K562 (cell line): ENCODE results near the gene FTO. TPM values are rescaled to one million over a fixed set of nuclear protein-coding genes. Genes with fewer than 3 reads are reported as not detected.

ENCODE experiments used
- ATAC-seq: fragments of 200-7000 bp; cut with Tn5 transposase; 3 replicates; pipeline ENCODE4 v1.9.1; 2020; ENCODE audit warnings: moderate library complexity
- BruUV-seq: library from RNA; stranded (reverse); fragments of 400-500 nt; replicated peaks from 2 replicates; lab custom pipeline; 2021; lab: Mats Ljungman, UMichigan
- CTCF ChIA-PET: fragments of 300-600 bp; formaldehyde crosslinking; extraction: SDS; loops from one replicate; lab custom pipeline; 2021; ENCODE audit warnings: low intra/inter-chr PET ratio; lab: Yijun Ruan, JAX
- POLR2A ChIA-PET: fragments of 300-600, 350-650 bp; sonication (Branson Sonifier 250); formaldehyde crosslinking; extraction: SDS; loops from one replicate; lab custom pipeline; 2021; ENCODE audit warnings: antibody characterized with exemption, inconsistent platforms; lab: Yijun Ruan, JAX
- DNase-seq, 4 experiments: peaks; one replicate each; pipeline versions ENCODE4 v3.0.0 to v3.0.0-alpha.2; 2011 to 2018; ENCODE audit warnings: low spot score in 3 of 4, mixed read lengths in 3 of 4; ENCODE audit errors: extremely low read depth in 1 of 4
- FAIRE-seq: peaks from 2 replicates; lab custom pipeline; 2011; peaks lifted over from hg19 to GRCh38; lab: Jason Lieb, UNC
- H2AFZ ChIP-seq: 2 replicates; pipeline ENCODE4 v1.6.0; 2011; ENCODE audit warnings: low read depth, low read length, control low read depth, inconsistent platforms
- H3K27ac ChIP-seq: fragments of 200-600 bp; 3 replicates; pipeline ENCODE4 v1.8.0; 2011; ENCODE audit warnings: low read depth, mild to moderate bottlenecking, control low read depth, inconsistent platforms, low read length, moderate library complexity, mixed read lengths; ENCODE audit errors: extremely low read depth
- H3K27me3 ChIP-seq, 2 experiments: fragments of 300-600 bp in 1 of 2; 2 replicates in 1 of 2; 3 replicates in 1 of 2; pipeline versions ENCODE4 v1.6.0 to v1.8.0; 2011; ENCODE audit warnings: inconsistent platforms in 2 of 2, low read length in 2 of 2, mild to moderate bottlenecking in 1 of 2, mixed read lengths in 1 of 2, moderate library complexity in 1 of 2; ENCODE audit not compliant: control insufficient read depth in 2 of 2, insufficient read depth in 2 of 2
- H3K36me3 ChIP-seq: fragments of 300-600 bp; 3 replicates; pipeline ENCODE4 v1.8.0; 2011; ENCODE audit warnings: mild to moderate bottlenecking, low read length, inconsistent platforms; ENCODE audit not compliant: control insufficient read depth, insufficient read depth
- H3K4me1 ChIP-seq, 2 experiments: fragments of 200-600 bp in 1 of 2; replicated peaks in 1 of 2; 2 replicates in 1 of 2; 3 replicates in 1 of 2; pipeline versions ENCODE4 v1.5.1 to v1.8.0; 2011; ENCODE audit warnings: inconsistent platforms in 2 of 2, low read length in 2 of 2, mild to moderate bottlenecking in 1 of 2, mixed read lengths in 1 of 2, moderate library complexity in 1 of 2; ENCODE audit not compliant: control insufficient read depth in 2 of 2, insufficient read depth in 2 of 2
- H3K4me2 ChIP-seq: 2 replicates; pipeline ENCODE4 v1.6.1; 2011; ENCODE audit warnings: low read length, control low read depth, inconsistent platforms, mixed read lengths; ENCODE audit not compliant: insufficient read depth
- H3K4me3 ChIP-seq: fragments of 200-600 bp; sonication (generic), shearing (Covaris generic); 2 replicates; pipeline ENCODE4 v1.5.1; 2016; ENCODE audit warnings: control low read depth, inconsistent platforms
- H3K79me2 ChIP-seq: fragments of 200-600 bp; 3 replicates; pipeline ENCODE4 v1.8.0; 2011; ENCODE audit warnings: low read length, inconsistent platforms; ENCODE audit not compliant: control insufficient read depth, insufficient read depth
- H3K9ac ChIP-seq, 2 experiments: 2 replicates each; pipeline versions ENCODE4 v1.6.0 to v1.6.1; 2011; ENCODE audit warnings: low read depth in 2 of 2, low read length in 2 of 2, control low read depth in 1 of 2, inconsistent platforms in 1 of 2, mild to moderate bottlenecking in 1 of 2, mixed read lengths in 1 of 2; ENCODE audit not compliant: insufficient read depth in 1 of 2
- H3K9me1 ChIP-seq: one replicate; pipeline ENCODE4 v1.6.0; 2011; ENCODE audit warnings: inconsistent platforms, mild to moderate bottlenecking, low read length, moderate library complexity; ENCODE audit not compliant: control insufficient read depth, insufficient read depth
- H3K9me3 ChIP-seq: replicated peaks from 2 replicates; pipeline ENCODE4 v1.5.1; 2011; ENCODE audit warnings: low read depth, low read length, inconsistent platforms; ENCODE audit not compliant: control insufficient read depth, insufficient read depth
- H4K20me1 ChIP-seq: replicated peaks from 2 replicates; pipeline ENCODE4 v1.6.1; 2011; ENCODE audit warnings: low read length, inconsistent platforms, mixed read lengths; ENCODE audit not compliant: control insufficient read depth, insufficient read depth
- CHCHD3 ChIP-seq: fragments of 250-450 bp; sonication (Bioruptor Pico); IDR thresholded peaks from 2 replicates; pipeline ENCODE4 v2.1.2; 2022; ENCODE audit warnings: mild to moderate bottlenecking
- FUS ChIP-seq: fragments of 200-400 bp; formaldehyde crosslinking; optimal IDR thresholded peaks from 2 replicates; pipeline ENCODE3; 2017; ENCODE audit warnings: low read depth, low read length
- ILF3 ChIP-seq: fragments of 450-650 bp; IDR thresholded peaks from 2 replicates; pipeline ENCODE4 v1.6.1; 2018; ENCODE audit warnings: antibody characterized with exemption, mild to moderate bottlenecking, moderate library complexity, borderline replicate concordance
- PTTG1 ChIP-seq: fragments of 450-650 bp; IDR thresholded peaks from 2 replicates; pipeline ENCODE4 v1.6.1; 2016; ENCODE audit warnings: low read depth, mild to moderate bottlenecking, missing genetic modification characterization, missing compliant biosample characterization
- RBM15 ChIP-seq: fragments of 200-400 bp; formaldehyde crosslinking; IDR thresholded peaks from 2 replicates; pipeline ENCODE4 v1.6.1; 2018; ENCODE audit warnings: mild to moderate bottlenecking, low read length, moderate library complexity; ENCODE audit not compliant: insufficient read depth
- RBM39 ChIP-seq: fragments of 200-400 bp; formaldehyde crosslinking; optimal IDR thresholded peaks from 2 replicates; pipeline ENCODE3; 2018; ENCODE audit warnings: low read depth, low read length
- TCF7 ChIP-seq: sonication (generic); IDR thresholded peaks from 2 replicates; pipeline ENCODE4 v1.6.1; 2016; ENCODE audit warnings: antibody characterized with exemption, borderline replicate concordance
- TGIF2 ChIP-seq: sonication (generic); formaldehyde crosslinking; IDR thresholded peaks from 2 replicates; pipeline ENCODE4 v1.8.1; 2022; ENCODE audit warnings: mild to moderate bottlenecking, missing genetic modification reagents, moderate library complexity
- TRIM24 ChIP-seq, 2 experiments: fragments of 450-650 bp; IDR thresholded peaks; 2 replicates each; pipeline ENCODE4 v1.6.1; 2016
- WGBS: fragments of 100-300 bp; shearing (Covaris generic); methylation state at CpG from one replicate; pipeline ENCODE4 v1.1.6; 2016; ENCODE audit warnings: low coverage, mixed read lengths; ENCODE audit not compliant: insufficient coverage; ENCODE audit errors: missing lambda C conversion rate; 5-methylcytosine and 5-hydroxymethylcytosine counted together
- in situ Hi-C: fragments of 300-500 bp; cut with MboI; formaldehyde crosslinking; loops from 4 replicates; pipeline ENCODE4 v1.15.0; 2018; ENCODE audit warnings: inconsistent platforms, mixed read lengths
- intact Hi-C: fragments of 100-400 bp; cut with micrococcal nuclease; formaldehyde crosslinking; loops from 2 replicates; pipeline ENCODE4 v1.14.2; 2022
- polyA plus RNA-seq, 8 experiments: library from polyadenylated mRNA; depleted of rRNA in 4 of 8; stranded (reverse) in 5 of 8; unstranded in 3 of 8; fragments of >200 nt; fragmentation: Nextera tagmentation in 2 of 8; fragmentation: Illumina TruSeq in 1 of 8; extraction: Ambion mirVana in 2 of 8; extraction: Trizol in 1 of 8; gene quantifications; 2 replicates each; pipeline versions ENCODE4 v1.2.1 to v1.2.3, GENCODE V29; 2011 to 2014; ENCODE audit warnings: inconsistent platforms in 1 of 8, missing spikeins in 1 of 8
- total RNA-seq, 7 experiments: library from RNA; depleted of rRNA in 6 of 7; stranded (reverse); fragments of >200 nt in 6 of 7; fragmentation: Illumina TruSeq in 2 of 7; extraction: Trizol in 2 of 7; gene quantifications; 2 replicates each; pipeline versions ENCODE4 v1.2.1 to v1.2.3, GENCODE V29; 2011 to 2021; ENCODE audit warnings: low replicate concordance in 1 of 7
- TF ChIP-seq, protein P1 (sequence below): sonication (generic); formaldehyde crosslinking; IDR thresholded peaks from 2 replicates; pipeline ENCODE4 v1.8.0; 2022; ENCODE audit warnings: mild to moderate bottlenecking, missing genetic modification reagents, borderline replicate concordance
- TF ChIP-seq, protein P2 (sequence below): IDR thresholded peaks from 2 replicates; pipeline ENCODE4 v1.6.1; 2011; ENCODE audit warnings: borderline replicate concordance, low read depth, mild to moderate bottlenecking, moderate library complexity, low read length; ENCODE audit not compliant: insufficient read depth, poor library complexity, severe bottlenecking

Gene FTO
- total and polyA plus RNA-seq, 9 of the 15 experiments (the other 6 are each of a cell fraction or from before 2014, with no cell fraction given): 11.3 to 27.7 (median 25.5) TPM

DNA sequence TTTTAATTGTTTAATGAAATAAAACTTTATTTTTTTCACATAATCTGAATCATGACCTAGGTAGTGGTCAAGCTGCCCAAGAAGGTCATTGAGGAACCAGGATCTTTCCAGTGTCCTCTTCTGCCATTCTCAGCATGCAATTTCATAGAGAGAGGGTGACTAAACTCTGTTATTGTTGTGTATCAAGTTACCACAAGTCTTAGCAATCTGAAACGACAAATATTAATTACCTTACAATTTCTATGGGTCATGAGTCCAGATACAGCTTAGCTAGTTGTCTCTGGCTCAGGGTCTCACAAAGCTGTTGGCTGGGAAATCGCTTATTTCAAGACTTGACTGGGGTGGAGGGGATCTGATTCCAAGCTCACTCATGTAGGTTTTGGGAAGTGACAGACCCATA is 37.6 kb downstream of the FTO start:
- no peak overlapping the region for H3K27ac ChIP-seq
- POLR2A ChIA-PET: interaction anchor here (0.6 to 0.8 kb wide), 2 partner anchors 463 to 1133 kb away, joined by 3 read pairs; no protein-coding TSS in a partner anchor

DNA sequence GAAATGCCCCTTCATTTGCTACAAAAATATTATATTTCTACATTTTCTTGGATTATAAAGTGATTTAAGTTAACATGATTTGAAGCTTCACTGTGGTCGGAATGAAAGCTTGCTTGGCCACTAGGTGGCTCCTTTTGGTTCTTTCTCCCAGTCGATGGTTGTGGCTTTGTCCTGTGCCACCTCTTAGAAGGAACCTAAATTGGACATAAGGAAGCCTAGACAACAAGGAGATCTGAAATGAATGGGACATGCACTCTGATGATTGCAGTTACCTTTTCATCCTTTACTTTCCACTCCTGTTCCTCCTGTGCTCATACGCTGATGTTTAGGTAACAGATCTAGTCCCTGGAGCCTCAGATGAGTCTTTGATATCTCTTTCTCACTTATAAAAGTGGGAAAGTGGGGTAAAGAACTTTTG is 39.2 kb downstream of the FTO start:
- Histone ChIP-seq H3K9ac (no peak overlapping the region), H3K4me3 (no peak overlapping the region), H3K27ac (no peak overlapping the region), H3K36me3 (no peaks in the 10 kb centered on the region), H3K4me1 (peaks cover 0 to 3% of the 10 kb centered on the region in 2 experiments; a peak in 1 of 5 replicates), H3K9me3 (no peaks in the 10 kb centered on the region), H3K9me1 (no peaks in the 10 kb centered on the region), H3K4me2 (no peak overlapping the region), H2AFZ (no peak overlapping the region), H3K27me3 (no peaks in the 10 kb centered on the region), H4K20me1 (no peaks in the 10 kb centered on the region), H3K79me2 (no peaks in the 10 kb centered on the region)
- intact Hi-C loops (no loop called here), in situ Hi-C loops (no loop called here)
- DNase-seq: peak in 3 of 4 experiments; percentile 25 to 52 (median 35)
- no TSS peak for BruUV-seq
- WGBS: 41% methylated on average over 3 of the region's 3 CpGs
- peak; percentile 79 for ATAC-seq
- CTCF ChIA-PET: interaction anchor here (0.8 kb wide), 1 partner anchor 1214 kb away, joined by 7 read pairs; no protein-coding TSS in a partner anchor
- POLR2A ChIA-PET: interaction anchor here (0.8 kb wide), 1 partner anchor 13 kb away, joined by 3 read pairs; no protein-coding TSS in a partner anchor
- FAIRE-seq: peak; percentile 78
- TF ChIP-seq, protein P1, sequence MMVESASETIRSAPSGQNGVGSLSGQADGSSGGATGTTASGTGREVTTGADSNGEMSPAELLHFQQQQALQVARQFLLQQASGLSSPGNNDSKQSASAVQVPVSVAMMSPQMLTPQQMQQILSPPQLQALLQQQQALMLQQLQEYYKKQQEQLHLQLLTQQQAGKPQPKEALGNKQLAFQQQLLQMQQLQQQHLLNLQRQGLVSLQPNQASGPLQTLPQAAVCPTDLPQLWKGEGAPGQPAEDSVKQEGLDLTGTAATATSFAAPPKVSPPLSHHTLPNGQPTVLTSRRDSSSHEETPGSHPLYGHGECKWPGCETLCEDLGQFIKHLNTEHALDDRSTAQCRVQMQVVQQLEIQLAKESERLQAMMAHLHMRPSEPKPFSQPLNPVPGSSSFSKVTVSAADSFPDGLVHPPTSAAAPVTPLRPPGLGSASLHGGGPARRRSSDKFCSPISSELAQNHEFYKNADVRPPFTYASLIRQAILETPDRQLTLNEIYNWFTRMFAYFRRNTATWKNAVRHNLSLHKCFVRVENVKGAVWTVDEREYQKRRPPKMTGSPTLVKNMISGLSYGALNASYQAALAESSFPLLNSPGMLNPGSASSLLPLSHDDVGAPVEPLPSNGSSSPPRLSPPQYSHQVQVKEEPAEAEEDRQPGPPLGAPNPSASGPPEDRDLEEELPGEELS (CRISPR knock-in tag): no peak
- TF ChIP-seq TRIM24 (IDR thresholded peaks at IDR 0.05): peak in 1 of 2 experiments; percentile 25; a peak in 1 of 4 replicates
- TF ChIP-seq, protein P2, sequence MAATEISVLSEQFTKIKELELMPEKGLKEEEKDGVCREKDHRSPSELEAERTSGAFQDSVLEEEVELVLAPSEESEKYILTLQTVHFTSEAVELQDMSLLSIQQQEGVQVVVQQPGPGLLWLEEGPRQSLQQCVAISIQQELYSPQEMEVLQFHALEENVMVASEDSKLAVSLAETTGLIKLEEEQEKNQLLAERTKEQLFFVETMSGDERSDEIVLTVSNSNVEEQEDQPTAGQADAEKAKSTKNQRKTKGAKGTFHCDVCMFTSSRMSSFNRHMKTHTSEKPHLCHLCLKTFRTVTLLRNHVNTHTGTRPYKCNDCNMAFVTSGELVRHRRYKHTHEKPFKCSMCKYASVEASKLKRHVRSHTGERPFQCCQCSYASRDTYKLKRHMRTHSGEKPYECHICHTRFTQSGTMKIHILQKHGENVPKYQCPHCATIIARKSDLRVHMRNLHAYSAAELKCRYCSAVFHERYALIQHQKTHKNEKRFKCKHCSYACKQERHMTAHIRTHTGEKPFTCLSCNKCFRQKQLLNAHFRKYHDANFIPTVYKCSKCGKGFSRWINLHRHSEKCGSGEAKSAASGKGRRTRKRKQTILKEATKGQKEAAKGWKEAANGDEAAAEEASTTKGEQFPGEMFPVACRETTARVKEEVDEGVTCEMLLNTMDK: peak; percentile 21

More for the DNA sequence above, 37.6 kb downstream of the FTO start:
- Histone ChIP-seq H3K4me3 (no peak overlapping the region), H3K9me3 (no peaks in the 10 kb centered on the region), H3K9me1 (no peaks in the 10 kb centered on the region), H2AFZ (no peak overlapping the region), H3K9ac (no peak overlapping the region), H3K4me1 (peaks cover 0 to 3% of the 10 kb centered on the region in 2 experiments; a peak in 1 of 5 replicates), H3K4me2 (no peak overlapping the region), H3K36me3 (no peaks in the 10 kb centered on the region), H4K20me1 (no peaks in the 10 kb centered on the region), H3K79me2 (no peaks in the 10 kb centered on the region), H3K27me3 (no peaks in the 10 kb centered on the region)
- FAIRE-seq (no peak), ATAC-seq (no peak), DNase-seq (no peak)
- no TSS peak for BruUV-seq
- 0% methylated on average over 2 of the region's 2 CpGs for WGBS
- no peak for TF ChIP-seq RBM15
- no peak for TF ChIP-seq PTTG1
- no peak for TF ChIP-seq RBM39
- no peak for TF ChIP-seq TGIF2
- no peak for TF ChIP-seq ILF3
- TF ChIP-seq TCF7: no peak
- TF ChIP-seq CHCHD3 (CRISPR knock-in tag): no peak
- no peak for TF ChIP-seq FUS
- intact Hi-C loops: no loop called here
- CTCF ChIA-PET: no interaction called here
- in situ Hi-C loops: no loop called here
